ENCODE measurements around the gene SOX6.

GRCh38 chr11:15937601-15938120 lies 418.7 kb downstream of the SOX6 start:
- TF ChIP-seq CTCF (IDR thresholded peaks at IDR 0.05; ENCODE audit: low read length) (no peak), EZH2phosphoT487 (IDR thresholded peaks at IDR 0.05; ENCODE audit: low read length) (no peak)

All from MM.1S (cell line).